ENCODE results near the gene SAMD1. TPM values are rescaled to one million over a fixed set of nuclear protein-coding genes. Genes with fewer than 3 reads are reported as not detected.

Gene SAMD1
- total and polyA plus RNA-seq, 9 of the 15 experiments (the other 6 are each of a cell fraction or from before 2014, with no cell fraction given), result 2.9 to 96.0 (median 43.5) TPM

GRCh38 chr19:14059652-14060155, 30.8 kb downstream of the SAMD1 start:
- peak; percentile 46 to 70 (median 60) for DNase-seq (ENCODE audit: extremely low read depth in 1 of 4, low spot score in 3 of 4)
- Histone ChIP-seq H3K79me2 (ENCODE audit: control insufficient read depth, insufficient read depth, low read length) (no peaks in the 10 kb centered on the region), H3K4me1 (replicated peaks in 1 of 2; ENCODE audit: control insufficient read depth in 2 of 2, insufficient read depth in 2 of 2, low read length in 2 of 2) (peaks cover 36 to 56% of the 10 kb centered on the region in 2 experiments), H3K27ac (ENCODE audit: extremely low read depth, low read depth, low read length) (no peak overlapping the region), H3K4me3 (no peak overlapping the region), H4K20me1 (replicated peaks; ENCODE audit: control insufficient read depth, insufficient read depth, low read length) (no peaks in the 10 kb centered on the region), H2AFZ (ENCODE audit: low read depth, low read length) (peak overlapping the region; percentile 47; the same call in 1 of the 2 replicates), H3K9me1 (ENCODE audit: control insufficient read depth, insufficient read depth, low read length) (no peaks in the 10 kb centered on the region), H3K9me3 (replicated peaks; ENCODE audit: control insufficient read depth, insufficient read depth, low read depth, low read length) (no peaks in the 10 kb centered on the region), H3K9ac (ENCODE audit: insufficient read depth in 1 of 2, low read depth in 2 of 2, low read length in 2 of 2) (no peak overlapping the region), H3K4me2 (ENCODE audit: insufficient read depth, low read length) (peak overlapping the region; percentile 24; the same call in 1 of the 2 replicates), H3K36me3 (ENCODE audit: control insufficient read depth, insufficient read depth, low read length) (no peaks in the 10 kb centered on the region), H3K27me3 (ENCODE audit: control insufficient read depth in 2 of 2, insufficient read depth in 2 of 2, low read length in 2 of 2) (no peaks in the 10 kb centered on the region)
- intact Hi-C loops (cut with micrococcal nuclease) (no loop called here), in situ Hi-C loops (cut with MboI) (loop anchor here (25.0 kb wide), 1 partner anchor 472 kb away; no protein-coding TSS in a partner anchor)
- FAIRE-seq, result peak; percentile 93
- POLR2A ChIA-PET, result interaction anchor here (0.6 to 2.4 kb wide), 5 partner anchors 11 to 174 kb away, joined by 3 to 8 read pairs (median 4); partner anchors contain the start of gene DCAF15
- 4% methylated on average over 8 of the region's 8 CpGs for WGBS (ENCODE audit: insufficient coverage, low coverage, missing lambda C conversion rate)
- CTCF ChIA-PET (ENCODE audit: low intra/inter-chr PET ratio), result interaction anchor here (1.4 kb wide), 1 partner anchor 179 kb away, joined by 3 read pairs; no protein-coding TSS in a partner anchor
- peak; percentile 40 for ATAC-seq
- no TSS peak for BruUV-seq (replicated peaks)
- 0 out of 2 replicates have a peak, but pooled peaks have one; percentile 36 for TF ChIP-seq MGA (IDR thresholded peaks at IDR 0.05)
- TF ChIP-seq USF1 (CRISPR knock-in tag; IDR thresholded peaks at IDR 0.05), result peak; percentile 68
- peak in 1 of 2 experiments; percentile 20 for TF ChIP-seq E2F6 (IDR thresholded peaks at IDR 0.05; ENCODE audit: borderline replicate concordance in 1 of 2, extremely low read depth in 1 of 2, insufficient read depth in 1 of 2, insufficient read length in 1 of 2, low read depth in 1 of 2, low read length in 1 of 2, poor library complexity in 1 of 2, severe bottlenecking in 1 of 2)
- TF ChIP-seq PYGO2 (tag; IDR thresholded peaks at IDR 0.05), result no peak
- no peak for TF ChIP-seq THRB (CRISPR knock-in tag; conservative IDR thresholded peaks at IDR 0.05)
